BE2C (cell line): ENCODE results near the gene APIP. TPM values are rescaled to one million over a fixed set of nuclear protein-coding genes. Genes with fewer than 3 reads are reported as not detected.
A peak's percentile ranks its signal among the peaks of the same experiment; 100 is the strongest.

Experiments used
- DNase-seq: peaks from one replicate; pipeline ENCODE4 v3.0.0-alpha.2; 2020
- H3K27me3 ChIP-seq: fragments of 250-450 bp; sonication (Bioruptor Pico); 2 replicates; pipeline ENCODE4 v1.5.1; 2020; ENCODE audit warnings: mild to moderate bottlenecking
- H3K36me3 ChIP-seq: fragments of 250-450 bp; sonication (Bioruptor Pico); 2 replicates; pipeline ENCODE4 v1.5.1; 2020; ENCODE audit warnings: mild to moderate bottlenecking
- H3K4me1 ChIP-seq: fragments of 250-450 bp; sonication (Bioruptor Pico); 2 replicates; pipeline ENCODE4 v1.5.1; 2020
- H3K4me3 ChIP-seq: 2 replicates; pipeline ENCODE4 v1.5.1; 2011; ENCODE audit warnings: low read depth, low read length
- H3K9me3 ChIP-seq: fragments of 250-450 bp; sonication (Bioruptor Pico); 2 replicates; pipeline ENCODE4 v1.5.1; 2020
- polyA plus RNA-seq: library from polyadenylated mRNA; unstranded; fragments of >200 nt; gene quantifications from one replicate; pipeline ENCODE4 v1.2.1, GENCODE V29; 2012; ENCODE audit warnings: low read depth, missing spikeins; ENCODE audit not compliant: insufficient read length, insufficient read depth
- TF ChIP-seq, protein P1 (sequence below): IDR thresholded peaks from 2 replicates; pipeline ENCODE4 v1.5.1; 2012; ENCODE audit warnings: mild to moderate bottlenecking, low read depth, low read length

The APIP gene
- polyA plus RNA-seq = 15.6 TPM

GRCh38 chr11:34916015-34916842 is at the start of gene APIP, which contains the start of gene PDHX:
APIP (minus strand) TSS chr11:34916379; CDS start chr11:34916284, 95 bp downstream.
PDHX (plus strand) TSS chr11:34916618; CDS start chr11:34916656, 38 bp downstream.
- peak; percentile 98 for DNase-seq
- Histone ChIP-seq H3K4me1 (no peaks in the 10 kb centered on the region), H3K9me3 (no peaks in the 10 kb centered on the region), H3K36me3 (no peaks in the 10 kb centered on the region; the same call in 1 of the 2 replicates), H3K4me3 (peak within 1 kb of the TSS; percentile 86), H3K27me3 (no peaks in the 10 kb centered on the region)
- TF ChIP-seq, protein P1, sequence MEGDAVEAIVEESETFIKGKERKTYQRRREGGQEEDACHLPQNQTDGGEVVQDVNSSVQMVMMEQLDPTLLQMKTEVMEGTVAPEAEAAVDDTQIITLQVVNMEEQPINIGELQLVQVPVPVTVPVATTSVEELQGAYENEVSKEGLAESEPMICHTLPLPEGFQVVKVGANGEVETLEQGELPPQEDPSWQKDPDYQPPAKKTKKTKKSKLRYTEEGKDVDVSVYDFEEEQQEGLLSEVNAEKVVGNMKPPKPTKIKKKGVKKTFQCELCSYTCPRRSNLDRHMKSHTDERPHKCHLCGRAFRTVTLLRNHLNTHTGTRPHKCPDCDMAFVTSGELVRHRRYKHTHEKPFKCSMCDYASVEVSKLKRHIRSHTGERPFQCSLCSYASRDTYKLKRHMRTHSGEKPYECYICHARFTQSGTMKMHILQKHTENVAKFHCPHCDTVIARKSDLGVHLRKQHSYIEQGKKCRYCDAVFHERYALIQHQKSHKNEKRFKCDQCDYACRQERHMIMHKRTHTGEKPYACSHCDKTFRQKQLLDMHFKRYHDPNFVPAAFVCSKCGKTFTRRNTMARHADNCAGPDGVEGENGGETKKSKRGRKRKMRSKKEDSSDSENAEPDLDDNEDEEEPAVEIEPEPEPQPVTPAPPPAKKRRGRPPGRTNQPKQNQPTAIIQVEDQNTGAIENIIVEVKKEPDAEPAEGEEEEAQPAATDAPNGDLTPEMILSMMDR = no peak

DNA sequence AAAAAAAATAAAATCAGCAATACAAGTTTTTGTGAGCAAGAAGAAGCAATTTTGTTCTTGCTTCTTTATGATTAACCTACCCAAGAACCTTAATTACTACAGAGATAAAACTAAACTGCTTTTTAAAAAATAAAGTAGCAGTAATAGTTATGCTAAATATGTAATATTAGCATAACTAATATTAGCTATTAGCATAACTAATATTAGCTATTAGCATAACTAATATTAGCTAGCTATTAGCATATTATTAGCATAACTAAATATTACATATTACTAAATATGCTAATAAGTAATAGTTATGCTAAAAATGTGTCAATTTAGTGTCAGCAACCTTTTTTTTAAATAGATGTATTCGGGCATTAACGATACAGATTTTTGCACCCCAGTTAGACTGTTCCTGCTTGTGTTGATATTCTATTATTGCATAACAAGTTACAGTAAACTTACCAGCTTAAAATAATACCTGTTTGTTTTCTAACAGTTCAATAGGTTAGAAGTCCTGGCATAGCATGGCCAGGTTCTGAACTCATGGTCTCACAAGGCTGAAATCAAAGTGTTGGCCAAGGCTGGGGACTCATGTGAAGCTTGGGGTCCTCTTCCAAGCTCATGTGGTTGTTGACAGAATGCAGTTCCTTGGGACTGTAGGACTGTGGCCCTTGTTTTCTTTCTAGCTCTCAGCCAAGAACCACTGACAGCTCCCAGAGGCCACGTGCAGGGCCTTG is 48.6 kb upstream of the APIP start:
- TF ChIP-seq, protein P1 = no peak
- no peaks in the 10 kb centered on the region for H3K36me3 ChIP-seq
- DNase-seq = no peak
- no peaks in the 10 kb centered on the region for H3K9me3 ChIP-seq
- no peaks in the 10 kb centered on the region for H3K27me3 ChIP-seq
- peaks cover 4% of the 10 kb centered on the region; the same call in 1 of the 2 replicates for H3K4me1 ChIP-seq
- H3K4me3 ChIP-seq = no peak overlapping the region

- Histone ChIP-seq H3K9me3 (no peaks in the 10 kb centered on the region), H3K36me3 (no peaks in the 10 kb centered on the region), H3K4me1 (peaks cover 4% of the 10 kb centered on the region; the same call in 1 of the 2 replicates), H3K27me3 (no peaks in the 10 kb centered on the region), H3K4me3 (no peak overlapping the region)
- DNase-seq = no peak
- TF ChIP-seq, protein P1 = no peak
These were observed 47.2 kb upstream of the APIP start for GRCh38 chr11:34963351-34963750.

DNA sequence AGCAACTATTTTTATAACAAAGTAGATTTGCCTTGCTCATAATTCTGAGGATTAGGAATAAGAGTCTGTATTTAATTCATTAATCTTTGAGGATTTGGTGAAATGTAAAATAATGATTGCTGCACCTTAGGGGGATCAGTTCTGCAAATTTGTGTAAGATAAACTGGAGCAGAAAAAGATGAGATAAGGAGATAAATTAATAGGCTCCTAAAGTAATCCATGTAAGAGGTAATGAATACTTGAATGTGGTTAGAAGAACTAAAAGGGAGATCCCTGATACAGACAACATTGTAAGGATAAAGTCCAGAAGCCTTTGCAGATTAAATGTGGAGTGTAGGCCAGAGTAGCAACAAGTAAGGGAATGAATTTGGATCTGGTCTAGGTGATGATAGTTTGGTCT is 45.9 kb upstream of the APIP start:
- no peak overlapping the region for H3K4me3 ChIP-seq
- no peaks in the 10 kb centered on the region for H3K27me3 ChIP-seq
- H3K4me1 ChIP-seq = peaks cover 4% of the 10 kb centered on the region; the same call in 1 of the 2 replicates
- DNase-seq = no peak
- TF ChIP-seq, protein P1 = no peak
- no peaks in the 10 kb centered on the region for H3K9me3 ChIP-seq
- H3K36me3 ChIP-seq = no peaks in the 10 kb centered on the region

GRCh38 chr11:34960277-34960676 is 44.1 kb upstream of the APIP start:
- peak; percentile 53 for DNase-seq
- H3K4me3 ChIP-seq = no peak overlapping the region

More at GRCh38 chr11:34960277-34960676, 44.1 kb upstream of the APIP start:
- TF ChIP-seq, protein P1 = no peak
- H3K4me1 ChIP-seq = peaks cover 4% of the 10 kb centered on the region; the same call in 1 of the 2 replicates
- H3K27me3 ChIP-seq = no peaks in the 10 kb centered on the region
- no peaks in the 10 kb centered on the region for H3K36me3 ChIP-seq
- no peaks in the 10 kb centered on the region for H3K9me3 ChIP-seq
